Body of pancreas (tissue), 4 donors: ENCODE results near the gene PEAK1. TPM values are rescaled to one million over a fixed set of nuclear protein-coding genes. Genes with fewer than 3 reads are reported as not detected.

Experiments used
- ATAC-seq: fragments of 150-250 bp; one replicate; pipeline ENCODE4 v1.9.1; 2016
- DNase-seq, 4 donors: peaks; one replicate each; pipeline ENCODE4 v3.0.0-alpha.2; 2019
- H3K27ac ChIP-seq, 4 donors: fragments of 200-600 bp; sonication (generic); 1 replicate in 3 of 4; 2 replicates in 1 of 4; pipeline versions ENCODE4 v1.5.1 to v1.6.1; 2016 to 2019; ENCODE audit warnings: mild to moderate bottlenecking in 1 of 4, mixed read lengths in 1 of 4, moderate library complexity in 1 of 4
- H3K27me3 ChIP-seq, 2 donors: fragments of 200-600 bp; sonication (generic); one replicate each; pipeline ENCODE4 v1.6.0; 2016; ENCODE audit warnings: mild to moderate bottlenecking in 1 of 2
- H3K36me3 ChIP-seq, 2 donors: fragments of 200-600 bp; sonication (generic); replicated peaks in 1 of 2; 2 replicates each; pipeline ENCODE4 v1.5.1; 2016; ENCODE audit warnings: low read depth in 2 of 2; ENCODE audit not compliant: insufficient read depth in 1 of 2
- H3K4me1 ChIP-seq: fragments of 200-600 bp; sonication (generic); one replicate; pipeline ENCODE4 v1.6.0; 2016
- H3K4me3 ChIP-seq, 2 donors: fragments of 200-600 bp; sonication (generic); 1 replicate in 1 of 2; 2 replicates in 1 of 2; pipeline ENCODE4 v1.5.1; 2016 to 2019
- H3K9me3 ChIP-seq, 3 donors: fragments of 200-600 bp; sonication (generic); 1 replicate in 2 of 3; 2 replicates in 1 of 3; pipeline ENCODE4 v1.5.1; 2016
- CTCF ChIP-seq, 7 experiments: fragments of 450-650 bp in 4 of 7; fragments of 200-600 bp in 3 of 7; sonication (generic) in 3 of 7; IDR thresholded peaks; one replicate each; pipeline ENCODE4 v1.5.1; 2016 to 2019; ENCODE audit warnings: antibody characterized with exemption in 7 of 7
- POLR2A ChIP-seq, 3 donors: fragments of 450-650 bp; IDR thresholded peaks; one replicate each; pipeline ENCODE4 v1.6.1; 2016; ENCODE audit warnings: antibody characterized with exemption in 3 of 3, mild to moderate bottlenecking in 2 of 3
- WGBS, 2 donors: methylation state at CpG; one replicate each; pipeline ENCODE4 v1.1.5; 2017; 5-methylcytosine and 5-hydroxymethylcytosine counted together
- intact Hi-C: fragments of 100-400 bp; cut with DNase I; formaldehyde crosslinking; loops from one replicate; pipeline ENCODE4 v1.15.1; 2023
- total RNA-seq, 2 donors: library from RNA; depleted of rRNA; stranded (reverse); fragments of >200 nt; gene quantifications; one replicate each; pipeline ENCODE4 v1.1.0, GENCODE V29; 2016

The PEAK1 gene
- total RNA-seq, 2 donors from 2014 or later = 12.5 to 13.2 TPM

GRCh38 chr15:77219841-77220240 is 200.1 kb downstream of the PEAK1 start:
- no peak for DNase-seq
- no peak overlapping the region for H3K27ac ChIP-seq
- no peaks in the 10 kb centered on the region for H3K36me3 ChIP-seq
- no peaks in the 10 kb centered on the region for H3K27me3 ChIP-seq
- 94 to 95% methylated on average over 1 of the region's 1 CpG for WGBS, 2 donors
- intact Hi-C loops = no loop called here
- ATAC-seq = no peak
- no peak overlapping the region for H3K4me3 ChIP-seq
- no peaks in the 10 kb centered on the region for H3K9me3 ChIP-seq
- no peak for TF ChIP-seq POLR2A (IDR thresholded peaks at IDR 0.05)
- TF ChIP-seq CTCF (IDR thresholded peaks at IDR 0.05) = no peak
- H3K4me1 ChIP-seq = peaks cover 28% of the 10 kb centered on the region

- TF ChIP-seq CTCF (IDR thresholded peaks at IDR 0.05) (no peak), POLR2A (IDR thresholded peaks at IDR 0.05) (no peak)
- Histone ChIP-seq H3K4me3 (no peak overlapping the region), H3K4me1 (no peaks in the 10 kb centered on the region), H3K27me3 (no peaks in the 10 kb centered on the region), H3K9me3 (no peaks in the 10 kb centered on the region), H3K36me3 (no peaks in the 10 kb centered on the region), H3K27ac (no peak overlapping the region)
- DNase-seq = no peak
- WGBS, 2 donors = 92 to 97% methylated on average over 2 of the region's 2 CpGs
- no peak for ATAC-seq
- intact Hi-C loops = no loop called here
Measured at GRCh38 chr15:77209221-77209620, 210.7 kb downstream of the PEAK1 start.

- intact Hi-C loops = no loop called here
- 90 to 92% methylated on average over 3 of the region's 3 CpGs for WGBS, 2 donors
- Histone ChIP-seq H3K27me3 (no peaks in the 10 kb centered on the region), H3K36me3 (no peaks in the 10 kb centered on the region), H3K27ac (no peak overlapping the region), H3K9me3 (no peaks in the 10 kb centered on the region), H3K4me1 (no peaks in the 10 kb centered on the region), H3K4me3 (no peak overlapping the region)
- DNase-seq (no peak), ATAC-seq (no peak)
- TF ChIP-seq POLR2A (IDR thresholded peaks at IDR 0.05) (no peak), CTCF (IDR thresholded peaks at IDR 0.05) (no peak)
Measured at GRCh38 chr15:77208241-77208640, 211.7 kb downstream of the PEAK1 start.

GRCh38 chr15:77201665-77202064 is 218.2 kb downstream of the PEAK1 start:
- no peak overlapping the region for H3K4me3 ChIP-seq
- no peaks in the 10 kb centered on the region for H3K36me3 ChIP-seq
- no peak for ATAC-seq
- no peak overlapping the region for H3K27ac ChIP-seq
- no peak for DNase-seq
- no peaks in the 10 kb centered on the region for H3K27me3 ChIP-seq
- intact Hi-C loops = no loop called here
- no peaks in the 10 kb centered on the region for H3K9me3 ChIP-seq
- H3K4me1 ChIP-seq = no peaks in the 10 kb centered on the region
- TF ChIP-seq CTCF (IDR thresholded peaks at IDR 0.05) (no peak), POLR2A (IDR thresholded peaks at IDR 0.05) (no peak)

GRCh38 chr15:77196381-77196780 is 223.5 kb downstream of the PEAK1 start:
- TF ChIP-seq POLR2A (IDR thresholded peaks at IDR 0.05) = no peak
- no peak for TF ChIP-seq CTCF (IDR thresholded peaks at IDR 0.05)
- DNase-seq = no peak
- no peaks in the 10 kb centered on the region for H3K36me3 ChIP-seq
- H3K9me3 ChIP-seq = no peaks in the 10 kb centered on the region
- no peaks in the 10 kb centered on the region for H3K4me1 ChIP-seq
- no peaks in the 10 kb centered on the region for H3K27me3 ChIP-seq
- H3K4me3 ChIP-seq = no peak overlapping the region
- no peak for ATAC-seq
- no peak overlapping the region for H3K27ac ChIP-seq
- intact Hi-C loops = no loop called here
